Suprapubic skin (tissue), 3 donors: ENCODE results near the gene ELAPOR1.

Experiments
- CTCF ChIP-seq, 2 donors: fragments of 200-600 bp in 1 of 2; fragments of 450-650 bp in 1 of 2; sonication (generic) in 1 of 2; IDR thresholded peaks; one replicate each; pipeline ENCODE4 v1.5.1; 2016 to 2019; ENCODE audit warnings: antibody characterized with exemption in 2 of 2, mild to moderate bottlenecking in 1 of 2, moderate library complexity in 1 of 2
- POLR2A ChIP-seq, 2 donors: fragments of 450-650 bp; IDR thresholded peaks; one replicate each; pipeline ENCODE4 v1.6.1; 2017; ENCODE audit warnings: antibody characterized with exemption in 2 of 2, mild to moderate bottlenecking in 2 of 2, moderate library complexity in 2 of 2

GRCh38 chr1:109096120-109096519 is 17.8 kb upstream of the ELAPOR1 start:
- TF ChIP-seq CTCF (IDR thresholded peaks at IDR 0.05) (no peak), POLR2A (IDR thresholded peaks at IDR 0.05) (no peak)
